NCI-H1930 (cell line): Measurements from ENCODE around the gene CCDC85C.

Experiments used
- DNase-seq, 2 experiments: peaks; one replicate each; lab custom pipeline; 2025; lab: John Stamatoyannopoulos, UW

The CCDC85C gene

DNA sequence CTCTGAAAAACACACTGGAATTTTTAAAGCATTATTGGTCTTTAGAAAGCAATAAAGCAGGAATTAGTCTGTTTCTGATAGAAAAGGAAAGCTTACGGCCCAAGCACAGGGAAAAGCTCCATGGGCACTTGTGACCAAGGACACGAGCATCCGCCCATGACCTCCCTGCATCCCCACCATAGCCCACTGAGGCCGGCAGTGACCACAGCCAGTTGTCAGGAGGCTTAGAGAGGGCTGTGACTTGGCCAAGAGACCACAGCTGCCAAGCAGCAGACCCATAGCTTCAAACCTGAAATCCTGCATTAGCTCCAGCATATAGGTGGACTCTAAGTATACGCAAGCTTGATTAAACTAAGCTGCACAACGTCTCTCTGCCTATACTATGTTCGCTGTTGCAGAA is 132.3 kb downstream of the CCDC85C start:
- no peak for DNase-seq

GRCh38 chr14:99468836-99469592 is 135.0 kb downstream of the CCDC85C start:
- no peak for DNase-seq

GRCh38 chr14:99468081-99468480 is 135.9 kb downstream of the CCDC85C start:
- no peak for DNase-seq

GRCh38 chr14:99467336-99468078 is 136.5 kb downstream of the CCDC85C start:
- no peak for DNase-seq

- DNase-seq: no peak
Measured at GRCh38 chr14:99466758-99467157, 137.2 kb downstream of the CCDC85C start.

GRCh38 chr14:99465288-99465687 is 138.7 kb downstream of the CCDC85C start:
- DNase-seq: no peak

- no peak for DNase-seq
Measured at GRCh38 chr14:99463974-99464373, 140.0 kb downstream of the CCDC85C start.

DNA sequence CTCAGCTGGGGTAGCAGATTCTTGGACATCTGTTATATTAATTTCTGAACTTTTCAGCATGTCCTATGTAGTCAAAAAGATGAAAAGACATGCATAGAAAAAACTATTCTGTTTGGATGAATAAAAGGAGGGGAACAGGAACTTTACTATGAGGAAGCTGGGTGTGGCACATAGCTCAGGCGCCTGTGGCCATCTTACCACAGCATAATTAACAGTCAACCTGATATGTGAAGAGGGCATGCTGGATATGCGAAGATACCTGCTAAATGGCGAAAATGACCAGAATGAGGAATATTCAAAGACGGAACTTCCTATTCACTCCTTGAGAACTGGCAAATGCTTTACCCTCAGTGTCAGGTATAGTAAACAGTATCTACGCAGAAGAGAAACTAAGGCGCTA is 141.8 kb downstream of the CCDC85C start:
- DNase-seq: no peak

GRCh38 chr14:99461411-99462085 is 142.5 kb downstream of the CCDC85C start:
- DNase-seq: no peak

DNA sequence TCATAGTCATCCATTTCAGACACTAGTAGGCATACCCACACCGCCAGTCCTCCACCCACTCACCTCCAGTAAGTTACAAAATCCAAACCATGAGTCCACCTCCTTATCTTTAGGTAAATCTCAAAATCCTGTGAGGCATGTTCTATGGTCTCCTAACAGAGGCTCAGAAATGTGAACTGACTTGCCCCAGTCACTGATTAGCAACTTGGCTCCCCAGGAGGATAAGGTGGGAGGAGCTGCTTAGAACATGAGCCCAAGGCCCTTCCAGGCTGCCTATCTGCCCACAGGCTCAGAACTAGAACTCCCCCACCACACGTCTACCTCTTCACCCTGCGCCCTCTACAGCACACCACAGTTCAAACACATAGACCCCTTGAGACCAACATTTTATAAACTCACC is 143.2 kb downstream of the CCDC85C start:
- DNase-seq: no peak

GRCh38 chr14:99459481-99460100 is 144.4 kb downstream of the CCDC85C start:
- no peak for DNase-seq

DNA sequence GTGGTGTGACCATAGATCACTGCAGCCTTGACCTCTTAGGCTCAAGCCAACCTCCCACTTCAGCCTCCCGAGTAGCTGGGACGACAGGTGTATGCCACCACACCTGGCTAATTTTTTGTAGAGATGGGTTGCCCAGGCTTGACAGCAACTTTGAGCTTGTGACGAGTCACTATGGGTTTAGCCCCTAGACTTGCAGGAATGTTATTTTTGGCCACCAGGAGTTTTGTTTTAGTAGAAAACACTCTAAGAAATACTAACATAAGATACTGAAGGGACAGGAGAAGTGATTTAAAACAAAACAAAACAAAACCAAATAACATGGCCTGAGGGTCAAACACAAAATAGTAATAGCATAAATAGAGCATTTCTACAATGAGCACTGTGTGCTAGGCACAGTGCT is 149.8 kb downstream of the CCDC85C start:
- no peak for DNase-seq

- DNase-seq: no peak
Measured at GRCh38 chr14:99452968-99453367, 151.0 kb downstream of the CCDC85C start.

- no peak for DNase-seq
Measured at GRCh38 chr14:99451234-99451633, 152.8 kb downstream of the CCDC85C start.

- DNase-seq: no peak
Measured at GRCh38 chr14:99450266-99450665, 153.7 kb downstream of the CCDC85C start.
